Spleen (tissue), 11 donors: ENCODE measurements around the gene DCP2. TPM values are rescaled to one million over a fixed set of nuclear protein-coding genes. Genes with fewer than 3 reads are reported as not detected.

Experiments
- DNase-seq: peaks from one replicate; pipeline ENCODE4 v3.0.0-alpha.2; 2020
- H3K27ac ChIP-seq, 8 donors: fragments of 200-600 bp; sonication (generic) in 7 of 8; 1 replicate in 4 of 8; 2 replicates in 4 of 8; pipeline versions ENCODE4 v1.5.0 to v1.8.0; 2016 to 2021; ENCODE audit warnings: inconsistent platforms in 4 of 8, mild to moderate bottlenecking in 4 of 8, moderate library complexity in 1 of 8
- H3K27me3 ChIP-seq, 7 donors: fragments of 200-600 bp; sonication (generic) in 6 of 7; replicated peaks in 1 of 7; 1 replicate in 4 of 7; 2 replicates in 3 of 7; pipeline versions ENCODE4 v1.5.0 to v1.8.0; 2016 to 2021; ENCODE audit warnings: inconsistent platforms in 3 of 7, mild to moderate bottlenecking in 1 of 7
- H3K36me3 ChIP-seq, 6 donors: fragments of 200-600 bp; sonication (generic) in 5 of 6; 1 replicate in 4 of 6; 2 replicates in 2 of 6; pipeline versions ENCODE4 v1.5.0 to v1.8.0; 2016 to 2021; ENCODE audit warnings: inconsistent platforms in 2 of 6
- H3K4me1 ChIP-seq, 6 donors: fragments of 200-600 bp; sonication (generic) in 5 of 6; 1 replicate in 3 of 6; 2 replicates in 3 of 6; pipeline versions ENCODE4 v1.5.0 to v1.8.0; 2016 to 2021; ENCODE audit warnings: inconsistent platforms in 3 of 6
- H3K4me3 ChIP-seq, 8 donors: fragments of 200-600 bp; sonication (generic) in 7 of 8; 1 replicate in 4 of 8; 2 replicates in 4 of 8; pipeline versions ENCODE4 v1.5.0 to v1.8.0; 2016 to 2021; ENCODE audit warnings: inconsistent platforms in 4 of 8, mild to moderate bottlenecking in 4 of 8, moderate library complexity in 2 of 8
- H3K9me3 ChIP-seq, 8 donors: fragments of 200-600 bp; sonication (generic) in 7 of 8; 1 replicate in 4 of 8; 2 replicates in 4 of 8; pipeline versions ENCODE4 v1.5.0 to v1.8.0; 2016 to 2021; ENCODE audit warnings: inconsistent platforms in 4 of 8
- CTCF ChIP-seq, 11 experiments: fragments of 200-600 bp in 7 of 11; fragments of 450-650 bp in 4 of 11; sonication (generic) in 4 of 11; IDR thresholded peaks in 8 of 11; conservative IDR thresholded peaks in 3 of 11; 1 replicate in 7 of 11; 2 replicates in 4 of 11; pipeline versions ENCODE4 v1.4.0 to v1.8.0; 2016 to 2021; ENCODE audit warnings: antibody characterized with exemption in 11 of 11, inconsistent platforms in 4 of 11, mild to moderate bottlenecking in 1 of 11
- POLR2A ChIP-seq, 3 donors: fragments of 450-650 bp; IDR thresholded peaks; one replicate each; pipeline ENCODE4 v1.5.1; 2017; ENCODE audit warnings: antibody characterized with exemption in 3 of 3, mild to moderate bottlenecking in 1 of 3
- POLR2AphosphoS5 ChIP-seq, 3 donors: sonication (generic); formaldehyde crosslinking; IDR thresholded peaks; one replicate each; pipeline ENCODE4 v1.5.1; 2017; ENCODE audit warnings: antibody characterized with exemption in 3 of 3
- WGBS, 5 donors: extraction: QIAGEN DNeasy Blood & Tissue Kit in 3 of 5; methylation state at CpG; one replicate each; pipeline versions ENCODE4 v1.1.5 to v1.1.7; 2013 to 2018; 5-methylcytosine and 5-hydroxymethylcytosine counted together
- intact Hi-C: fragments of 100-400 bp; cut with DNase I; formaldehyde crosslinking; loops from one replicate; pipeline ENCODE4 v1.15.0; 2023; ENCODE audit warnings: low total_unique reads
- polyA plus RNA-seq, 3 donors: library from polyadenylated mRNA; stranded (reverse); fragments of 200-250 nt; gene quantifications; one replicate each; pipeline ENCODE4 v1.2.1, GENCODE V29; 2013
- total RNA-seq, 7 donors: library from RNA; depleted of rRNA in 3 of 7; stranded (reverse); fragments of >200 nt in 3 of 7; fragmentation: NEBNext Ultra II Directional in 4 of 7; extraction: Animal tissue kit (Norgen Biotek cat#: 25700) in 4 of 7; gene quantifications; one replicate each; pipeline versions ENCODE4 v1.1.0 to v1.2.1, GENCODE V29; 2016 to 2021
- donor health status: healthy with polysubstance abuse.
- donor health status: DM: no; HTN: no; CAD: no; lungs with moderate emphysema.
- donor health status: DM: no; HTN: no; CAD: no.
- donor health status: Bipolar disorder and iron deficiency.
- donor health status: healthy.
- donor health status: DM: no; HTN: no; CAD: no.
- donor health status: DM: yes; HTN: yes; CAD: no.

DCP2 gene
- total and polyA plus RNA-seq, 10 donors, result 17.5 to 110 (median 78.4) TPM

- no peak for TF ChIP-seq POLR2A (IDR thresholded peaks at IDR 0.05)
- no peak for TF ChIP-seq POLR2AphosphoS5 (IDR thresholded peaks at IDR 0.05)
- TF ChIP-seq CTCF (IDR thresholded peaks at IDR 0.05 in 8 of 11, conservative IDR thresholded peaks at IDR 0.05 in 3 of 11), result no peak
- 88 to 96% (median 90%) methylated on average over 5 of the region's 5 CpGs for whole genome bisulfite sequencing, 5 donors
Measured at GRCh38 chr5:113027431-113027830, 50.8 kb downstream of the DCP2 start.

GRCh38 chr5:113029614-113030013 is 53.0 kb downstream of the DCP2 start:
- Histone ChIP-seq H3K4me1 (no peaks in the 10 kb centered on the region), H3K4me3 (no peak overlapping the region), H3K9me3 (no peaks in the 10 kb centered on the region), H3K27ac (no peak overlapping the region), H3K36me3 (peaks cover 0 to 48% (median 20%) of the 10 kb centered on the region in 6 donors), H3K27me3 (no peaks in the 10 kb centered on the region)
- WGBS, 5 donors, result 80 to 87% (median 81%) methylated on average over 6 of the region's 6 CpGs
- TF ChIP-seq POLR2AphosphoS5 (IDR thresholded peaks at IDR 0.05), result no peak
- TF ChIP-seq CTCF (IDR thresholded peaks at IDR 0.05 in 8 of 11, conservative IDR thresholded peaks at IDR 0.05 in 3 of 11), result no peak
- no peak for TF ChIP-seq POLR2A (IDR thresholded peaks at IDR 0.05)
- DNase-seq, result no peak
- intact Hi-C loops, result no loop called here

More at GRCh38 chr5:113027431-113027830, 50.8 kb downstream of the DCP2 start:
- no peaks in the 10 kb centered on the region for H3K27me3 ChIP-seq
- peaks cover 0 to 68% (median 26%) of the 10 kb centered on the region in 6 donors for H3K36me3 ChIP-seq
- no peak overlapping the region for H3K4me3 ChIP-seq
- intact Hi-C loops, result no loop called here
- no peak for DNase-seq
- H3K27ac ChIP-seq, result no peak overlapping the region
- H3K9me3 ChIP-seq, result no peaks in the 10 kb centered on the region
- peaks cover 1 to 17% (median 8%) of the 10 kb centered on the region in 6 donors for H3K4me1 ChIP-seq

GRCh38 chr5:113031104-113031503 is 54.5 kb downstream of the DCP2 start:
- Histone ChIP-seq H3K4me1 (no peaks in the 10 kb centered on the region), H3K27ac (no peak overlapping the region), H3K4me3 (no peak overlapping the region), H3K9me3 (no peaks in the 10 kb centered on the region), H3K27me3 (no peaks in the 10 kb centered on the region), H3K36me3 (peaks cover 0 to 35% (median 18%) of the 10 kb centered on the region in 6 donors)
- TF ChIP-seq POLR2A (IDR thresholded peaks at IDR 0.05), result no peak
- TF ChIP-seq CTCF (IDR thresholded peaks at IDR 0.05 in 8 of 11, conservative IDR thresholded peaks at IDR 0.05 in 3 of 11), result no peak
- peak in 1 of 3 donors; percentile 22 for TF ChIP-seq POLR2AphosphoS5 (IDR thresholded peaks at IDR 0.05)
- DNase-seq, result no peak
- intact Hi-C loops, result no loop called here
- WGBS, 5 donors, result 73 to 85% (median 77%) methylated on average over 8 of the region's 8 CpGs

- no peak overlapping the region for H3K4me3 ChIP-seq
- H3K27ac ChIP-seq, result no peak overlapping the region
- intact Hi-C loops, result no loop called here
- DNase-seq, result no peak
- 78 to 97% (median 91%) methylated on average over 2 of the region's 2 CpGs for WGBS, 5 donors
- TF ChIP-seq POLR2AphosphoS5 (IDR thresholded peaks at IDR 0.05) (no peak), POLR2A (IDR thresholded peaks at IDR 0.05) (no peak), CTCF (IDR thresholded peaks at IDR 0.05 in 8 of 11, conservative IDR thresholded peaks at IDR 0.05 in 3 of 11) (no peak)
- no peaks in the 10 kb centered on the region for H3K4me1 ChIP-seq
- no peaks in the 10 kb centered on the region for H3K9me3 ChIP-seq
- H3K27me3 ChIP-seq, result no peaks in the 10 kb centered on the region
- peaks cover 0 to 35% (median 14%) of the 10 kb centered on the region in 6 donors for H3K36me3 ChIP-seq
Measured at GRCh38 chr5:113031557-113031956, 55.0 kb downstream of the DCP2 start.
